Breast epithelium (tissue), 3 donors: Measurements from ENCODE around the gene DPP9.

Experiments
- POLR2A ChIP-seq: fragments of 450-650 bp; IDR thresholded peaks from one replicate; pipeline ENCODE4 v1.6.1; 2016; ENCODE audit warnings: antibody characterized with exemption, mild to moderate bottlenecking, moderate library complexity
- POLR2AphosphoS5 ChIP-seq, 3 donors: sonication (generic); formaldehyde crosslinking; IDR thresholded peaks; one replicate each; pipeline ENCODE4 v1.6.1; 2017; ENCODE audit warnings: antibody characterized with exemption in 3 of 3
- TF ChIP-seq, protein P1 (sequence below), 3 donors: fragments of 450-650 bp; IDR thresholded peaks; one replicate each; pipeline ENCODE4 v1.5.1; 2016 to 2017; ENCODE audit warnings: antibody characterized with exemption in 3 of 3, mild to moderate bottlenecking in 3 of 3, moderate library complexity in 3 of 3

DNA sequence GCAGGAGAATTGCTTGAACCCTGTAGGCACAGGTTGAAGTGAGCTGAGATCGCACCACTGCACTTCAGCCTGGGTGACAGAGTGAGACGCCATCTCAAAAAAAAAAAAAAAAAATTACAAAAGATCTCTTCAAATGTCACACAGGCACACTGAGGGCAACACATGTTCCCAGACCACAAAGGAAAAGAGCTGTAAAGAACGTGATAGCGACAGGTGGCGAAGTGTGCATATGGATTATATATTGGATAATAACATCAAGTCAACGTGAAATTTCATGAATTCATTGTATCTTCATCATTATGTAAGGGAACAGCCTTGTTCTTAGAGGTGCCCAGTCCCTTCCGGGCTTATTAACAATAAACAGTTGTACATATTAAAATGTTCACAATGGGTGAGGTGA lies 31.8 kb upstream of the DPP9 start:
- TF ChIP-seq, protein P1, sequence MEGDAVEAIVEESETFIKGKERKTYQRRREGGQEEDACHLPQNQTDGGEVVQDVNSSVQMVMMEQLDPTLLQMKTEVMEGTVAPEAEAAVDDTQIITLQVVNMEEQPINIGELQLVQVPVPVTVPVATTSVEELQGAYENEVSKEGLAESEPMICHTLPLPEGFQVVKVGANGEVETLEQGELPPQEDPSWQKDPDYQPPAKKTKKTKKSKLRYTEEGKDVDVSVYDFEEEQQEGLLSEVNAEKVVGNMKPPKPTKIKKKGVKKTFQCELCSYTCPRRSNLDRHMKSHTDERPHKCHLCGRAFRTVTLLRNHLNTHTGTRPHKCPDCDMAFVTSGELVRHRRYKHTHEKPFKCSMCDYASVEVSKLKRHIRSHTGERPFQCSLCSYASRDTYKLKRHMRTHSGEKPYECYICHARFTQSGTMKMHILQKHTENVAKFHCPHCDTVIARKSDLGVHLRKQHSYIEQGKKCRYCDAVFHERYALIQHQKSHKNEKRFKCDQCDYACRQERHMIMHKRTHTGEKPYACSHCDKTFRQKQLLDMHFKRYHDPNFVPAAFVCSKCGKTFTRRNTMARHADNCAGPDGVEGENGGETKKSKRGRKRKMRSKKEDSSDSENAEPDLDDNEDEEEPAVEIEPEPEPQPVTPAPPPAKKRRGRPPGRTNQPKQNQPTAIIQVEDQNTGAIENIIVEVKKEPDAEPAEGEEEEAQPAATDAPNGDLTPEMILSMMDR (IDR thresholded peaks at IDR 0.05) = no peak
- no peak for TF ChIP-seq POLR2AphosphoS5 (IDR thresholded peaks at IDR 0.05)
- TF ChIP-seq POLR2A = no peak
